COLO668 (cell line): ENCODE results near the gene TAS2R8.
"Not testable (repeated sequence)": the region's sequence is repeated elsewhere in the genome, so short reads cannot be mapped to it uniquely, and the experiment has no call there.

Experiments
- DNase-seq: peaks from one replicate; lab custom pipeline; 2025; ENCODE audit not compliant: unreplicated experiment; lab: John Stamatoyannopoulos, UW

The TAS2R8 gene

GRCh38 chr12:10807186-10807585 lies at the start of gene TAS2R8:
TSS of gene TAS2R8 (minus strand) at chr12:10807286. CDS start at chr12:10806980, 306 bp downstream.
- no peak for DNase-seq

DNA sequence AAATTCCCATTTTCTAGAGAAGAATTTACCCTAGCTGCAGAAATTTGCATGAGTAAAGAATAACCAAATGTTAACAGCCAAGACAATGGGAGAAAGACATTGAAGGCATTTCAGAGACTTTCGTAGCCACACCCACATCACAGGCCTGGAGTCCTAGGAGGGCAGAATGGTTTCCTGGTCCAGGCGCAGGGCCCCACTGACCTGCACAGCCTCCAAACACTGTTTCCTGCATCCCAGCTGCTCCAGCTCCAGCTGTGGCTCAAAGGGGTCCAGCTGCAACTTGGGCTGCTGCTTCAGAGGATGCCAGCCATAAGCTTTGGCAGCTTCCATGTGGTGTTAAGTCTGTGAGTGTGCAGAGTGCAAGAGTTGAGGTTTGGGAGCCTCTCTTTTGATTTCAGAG lies 48.7 kb upstream of the TAS2R8 start:
- no peak for DNase-seq

- DNase-seq: no peak
Observed at GRCh38 chr12:10853776-10854175, 46.7 kb upstream of the TAS2R8 start.

DNA sequence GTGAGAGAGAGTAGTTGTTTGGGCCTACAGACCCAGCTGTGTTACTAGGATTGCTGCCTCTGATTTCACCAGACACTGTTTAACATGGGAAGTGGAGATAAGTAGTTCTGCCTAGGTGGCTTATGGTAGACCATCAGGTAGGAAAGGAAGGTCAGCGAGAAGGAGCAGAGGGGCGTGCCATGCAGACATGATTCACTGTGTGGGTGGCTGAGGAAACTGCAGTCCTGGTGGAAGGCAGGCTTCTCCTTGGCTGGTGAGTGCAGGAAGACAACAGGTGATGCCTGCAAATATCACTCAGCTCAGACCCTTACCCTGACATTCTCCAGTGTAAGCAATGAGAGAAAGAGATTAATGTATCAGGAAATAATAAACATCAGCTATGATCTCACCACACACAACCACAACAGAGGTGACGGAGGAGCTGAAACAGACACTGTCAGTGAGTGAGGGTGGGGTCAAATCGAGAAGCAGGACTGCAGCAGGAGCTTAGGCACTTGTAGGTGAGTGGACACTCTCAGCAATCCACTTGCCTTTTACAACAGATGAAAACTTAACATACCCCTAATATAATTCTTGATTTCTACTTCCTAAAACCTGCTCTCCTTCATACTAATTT lies 44.3 kb upstream of the TAS2R8 start:
- DNase-seq: no peak

GRCh38 chr12:10849425-10849878 lies 42.4 kb upstream of the TAS2R8 start, which contains the start of gene PRR4:
TSS of gene PRR4 (minus strand) at chr12:10849475. CDS start at chr12:10849437, 38 bp downstream.
- no peak for DNase-seq

- no peak for DNase-seq
Observed at GRCh38 chr12:10847744-10848143, 40.7 kb upstream of the TAS2R8 start.

GRCh38 chr12:10842862-10843261 lies 35.8 kb upstream of the TAS2R8 start:
- no peak for DNase-seq

DNA sequence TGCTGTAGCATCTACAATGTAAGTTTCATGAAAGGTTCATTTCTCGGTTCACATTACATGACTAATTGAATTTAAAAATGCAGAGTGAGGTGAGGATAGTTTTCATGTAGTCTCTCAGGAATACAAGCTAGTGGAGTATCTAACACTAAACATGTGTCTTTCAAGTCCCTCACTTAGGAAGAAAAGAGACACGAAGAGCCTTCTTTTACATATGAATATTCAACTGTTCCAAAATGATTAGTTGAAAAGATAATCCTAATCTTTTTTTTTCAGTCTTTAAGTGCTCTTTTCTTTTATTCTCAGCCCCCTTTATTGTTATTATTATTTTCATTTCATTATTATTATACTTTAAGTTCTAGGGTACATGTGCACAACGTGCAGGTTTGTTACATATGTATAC lies 31.4 kb upstream of the TAS2R8 start:
- no peak for DNase-seq

- no peak for DNase-seq
Observed at GRCh38 chr12:10829994-10830393, 22.9 kb upstream of the TAS2R8 start.

DNA sequence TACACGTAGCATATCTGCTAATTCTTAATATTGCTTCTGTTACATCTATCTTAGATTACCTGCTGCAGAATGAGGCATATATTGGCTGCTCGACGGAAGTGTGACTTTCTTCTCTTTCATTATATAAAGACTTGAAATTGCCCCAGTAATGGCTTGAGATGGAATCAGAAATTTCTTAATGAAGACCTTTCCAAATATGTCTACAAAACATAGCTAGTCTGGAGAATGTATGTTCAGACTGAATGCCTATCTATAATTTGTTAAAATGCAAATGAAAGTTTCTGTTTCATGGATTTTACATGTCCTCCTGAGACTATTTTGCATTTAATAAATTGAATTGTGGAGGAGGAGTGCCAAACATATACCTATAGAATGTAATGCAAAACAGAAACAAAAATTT lies 19.2 kb upstream of the TAS2R8 start, which contains the start of gene TAS2R10:
Gene TAS2R10, minus strand, starts transcription at position 101 of the 400 bp plus-strand sequence. Its CDS starts 89 bp downstream, at position 12.
- DNase-seq: no peak

GRCh38 chr12:10824957-10825356 lies 17.9 kb upstream of the TAS2R8 start:
- DNase-seq: no peak

- DNase-seq: no peak
Observed at GRCh38 chr12:10811883-10812536, 4.9 kb upstream of the TAS2R8 start.

GRCh38 chr12:10810068-10810467 lies 3.0 kb upstream of the TAS2R8 start, which contains the start of gene TAS2R9:
TSS of gene TAS2R9 (minus strand) at chr12:10810168. CDS start at chr12:10810075, 93 bp downstream.
- DNase-seq: no peak

DNA sequence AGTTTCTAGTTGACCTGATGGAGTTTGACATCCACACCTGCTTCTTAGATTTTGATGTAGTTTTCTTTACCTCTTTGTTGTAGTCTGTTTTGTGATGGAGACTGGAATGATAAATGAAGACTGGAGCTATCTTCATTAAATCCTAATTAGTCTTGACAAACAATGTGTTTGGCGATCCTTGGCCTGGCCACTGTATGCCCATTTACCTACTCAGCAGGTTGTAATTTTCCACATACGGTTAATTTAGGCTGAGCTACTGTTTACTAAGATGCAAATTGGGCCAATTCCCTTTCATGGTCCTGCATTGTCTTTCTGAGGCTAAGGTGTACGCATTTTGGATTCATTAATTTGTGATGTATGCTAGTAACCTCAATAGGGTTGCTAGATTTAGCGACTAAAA lies 4.5 kb downstream of the TAS2R8 start, which contains the start of gene TAS2R7:
Gene TAS2R7, minus strand, starts transcription at position 41 of the 400 bp plus-strand sequence. CDS start 57 bp downstream, outside the sequence.
- no peak for DNase-seq

GRCh38 chr12:10801741-10802140 lies 5.3 kb downstream of the TAS2R8 start:
- no peak for DNase-seq

DNA sequence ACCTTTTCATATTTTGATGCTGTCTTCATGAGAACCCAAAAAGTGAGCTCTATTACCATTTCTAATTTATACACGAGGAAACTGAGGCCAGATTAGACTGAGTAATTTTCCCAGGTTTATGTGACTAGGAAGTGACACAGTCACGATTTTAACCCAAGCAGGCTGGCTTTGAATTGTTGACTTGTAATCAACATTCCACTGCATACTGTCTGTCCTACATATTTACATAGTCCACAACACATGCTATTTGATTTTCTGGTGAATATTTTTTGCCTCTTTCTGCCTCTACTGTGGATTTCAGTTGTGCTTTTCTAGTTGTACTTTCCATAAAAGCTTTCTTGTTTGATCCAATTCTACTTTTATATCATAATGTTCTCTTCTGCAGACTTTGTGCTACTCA lies 12.9 kb downstream of the TAS2R8 start:
- no peak for DNase-seq

DNA sequence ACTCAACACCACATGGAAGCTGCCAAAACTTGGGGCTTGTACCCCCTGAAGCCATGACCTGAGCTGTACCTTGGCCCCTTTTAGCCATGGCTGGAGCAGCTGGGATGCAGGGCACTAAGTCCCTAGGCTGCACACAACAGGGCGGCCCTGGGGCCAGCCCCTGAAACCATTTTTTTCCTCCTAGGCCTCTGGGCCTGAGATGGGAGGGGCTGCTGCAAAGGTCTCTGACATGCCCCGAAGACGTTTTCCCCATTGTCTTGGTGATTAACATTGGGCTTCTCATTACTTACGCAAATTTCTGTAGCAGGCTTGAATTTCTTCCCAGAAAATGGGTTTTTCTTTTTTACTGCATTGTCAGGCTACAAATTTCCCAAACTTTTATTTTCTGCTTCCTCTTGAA lies 15.3 kb downstream of the TAS2R8 start:
- DNase-seq: not testable (repeated sequence)

DNA sequence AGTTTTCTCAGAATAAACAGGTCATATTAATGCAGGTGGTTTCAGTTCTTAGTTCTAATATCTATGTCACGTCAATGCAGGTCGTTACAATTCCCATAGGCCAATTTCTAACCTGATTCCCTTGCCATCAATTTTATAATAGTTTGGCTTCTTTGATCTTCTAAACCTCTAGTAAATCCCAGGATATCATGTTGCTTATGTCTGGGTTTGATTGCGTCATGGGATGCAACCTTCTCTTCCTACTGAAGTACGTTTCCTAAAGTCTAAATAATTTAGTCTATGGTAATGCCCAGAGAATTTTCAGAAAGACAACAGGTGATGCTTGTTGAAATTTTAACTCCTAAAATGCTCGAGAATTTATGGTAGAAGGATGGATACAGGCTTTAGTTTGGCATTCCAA lies 23.8 kb downstream of the TAS2R8 start:
- DNase-seq: no peak

- DNase-seq: no peak
Observed at GRCh38 chr12:10779103-10779502, 28.0 kb downstream of the TAS2R8 start.

- no peak for DNase-seq
Observed at GRCh38 chr12:10771132-10771733, 35.9 kb downstream of the TAS2R8 start.

- no peak for DNase-seq
Observed at GRCh38 chr12:10759657-10760056, 47.4 kb downstream of the TAS2R8 start.

DNA sequence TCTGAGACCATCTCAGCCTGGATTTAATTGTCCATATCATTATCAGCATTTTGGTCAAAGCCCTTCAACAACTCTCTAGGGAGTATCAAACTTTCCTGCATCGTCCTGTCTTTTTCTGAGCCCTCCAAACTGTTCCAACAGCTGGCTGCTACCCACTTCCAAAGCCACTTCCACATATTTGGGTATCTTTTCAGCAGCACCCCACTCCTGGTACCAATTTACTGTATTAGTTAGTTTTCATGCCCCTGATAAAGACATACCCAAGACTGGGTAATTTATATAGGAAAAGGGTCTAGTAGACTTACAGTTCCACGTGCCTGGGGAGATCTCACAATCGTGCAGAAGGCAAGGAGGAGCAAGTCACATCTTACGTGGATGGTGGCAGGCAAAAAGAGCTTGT lies 50.9 kb downstream of the TAS2R8 start:
- DNase-seq: no peak
